Frontal cortex (tissue), 4 donors: ENCODE measurements around the gene AKT1. TPM values are rescaled to one million over a fixed set of nuclear protein-coding genes. Genes with fewer than 3 reads are reported as not detected.

Experiments
- DNase-seq, 2 donors: peaks; one replicate each; pipeline ENCODE4 v3.0.0; 2012; ENCODE audit warnings: low spot score in 2 of 2
- FAIRE-seq: peaks from 2 replicates; lab custom pipeline; 2012; peaks lifted over from hg19 to GRCh38; lab: Jason Lieb, UNC
- total RNA-seq: library from RNA; depleted of rRNA; stranded (reverse); fragments of >200 nt; gene quantifications from one replicate; pipeline ENCODE4 v1.2.3, GENCODE V29; 2014
- donor health status: control.
- donor health status: control.
- donor health status: control.

The AKT1 gene
- total RNA-seq, 1 donor from 2014 or later: 130 TPM

DNA sequence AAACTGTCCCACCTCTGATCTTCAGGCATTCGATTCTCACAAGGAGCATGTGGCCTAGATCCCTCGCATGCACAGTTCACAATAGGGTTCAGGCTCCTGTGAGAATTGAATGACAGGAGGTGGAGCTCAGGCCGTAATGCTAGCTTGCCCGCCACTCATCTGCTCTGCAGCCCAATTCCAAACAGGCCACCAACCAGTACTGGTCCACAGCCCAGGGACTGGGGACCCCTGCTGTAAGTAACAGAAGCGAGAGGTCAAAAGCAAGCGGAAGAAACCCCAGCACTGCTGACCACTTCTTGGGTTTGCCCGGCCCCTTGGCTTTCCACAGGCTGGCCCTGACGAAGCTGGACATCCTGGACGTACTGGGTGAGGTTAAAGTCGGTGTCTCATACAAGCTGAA, 51.1 kb downstream of the AKT1 start:
- no peak for FAIRE-seq
- DNase-seq: no peak

DNA sequence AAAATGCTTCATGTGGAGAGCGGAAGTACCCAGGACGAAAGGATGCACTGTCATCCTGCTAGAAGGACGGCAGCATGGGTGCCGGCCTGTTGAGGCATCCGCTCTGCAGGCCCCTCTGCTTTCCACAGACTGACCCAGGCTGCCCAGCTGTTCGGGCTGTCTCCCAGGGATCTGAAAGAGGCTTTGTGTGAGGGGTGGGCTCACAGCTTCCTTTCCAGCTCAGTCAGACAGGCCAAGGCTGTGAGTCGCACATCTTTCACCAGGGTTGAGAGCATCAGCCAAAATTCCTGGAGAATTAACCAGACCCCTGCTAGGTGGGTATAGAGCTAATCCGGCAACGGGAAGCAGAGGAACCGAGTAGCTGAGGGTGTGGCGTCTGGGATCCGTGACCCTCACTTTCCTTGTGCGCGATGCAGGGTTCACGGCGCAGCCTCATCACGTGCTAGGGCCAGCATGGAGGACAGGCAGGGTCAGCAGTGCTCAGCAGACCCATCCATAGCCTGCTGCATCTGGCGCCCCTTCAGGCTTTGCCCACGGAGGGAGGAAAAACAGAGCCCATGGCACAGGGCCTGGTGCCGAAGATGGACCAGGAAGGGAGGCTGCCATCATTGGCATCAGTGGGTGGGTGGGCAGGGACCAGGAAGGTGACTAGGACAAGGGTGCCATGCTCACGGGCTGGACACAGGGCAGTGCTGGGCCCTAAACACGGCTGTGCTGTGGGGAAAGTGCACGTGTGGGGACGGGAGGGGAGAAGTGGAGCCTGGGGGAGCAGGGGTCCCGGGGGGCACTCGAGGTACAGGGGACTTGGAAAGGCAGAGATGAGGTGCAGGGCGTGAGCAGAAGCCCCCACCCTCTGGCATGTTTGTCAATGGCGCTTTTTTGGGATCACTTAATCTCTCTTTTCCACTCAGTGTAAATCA, 51.8 kb downstream of the AKT1 start:
- FAIRE-seq: no peak

DNA sequence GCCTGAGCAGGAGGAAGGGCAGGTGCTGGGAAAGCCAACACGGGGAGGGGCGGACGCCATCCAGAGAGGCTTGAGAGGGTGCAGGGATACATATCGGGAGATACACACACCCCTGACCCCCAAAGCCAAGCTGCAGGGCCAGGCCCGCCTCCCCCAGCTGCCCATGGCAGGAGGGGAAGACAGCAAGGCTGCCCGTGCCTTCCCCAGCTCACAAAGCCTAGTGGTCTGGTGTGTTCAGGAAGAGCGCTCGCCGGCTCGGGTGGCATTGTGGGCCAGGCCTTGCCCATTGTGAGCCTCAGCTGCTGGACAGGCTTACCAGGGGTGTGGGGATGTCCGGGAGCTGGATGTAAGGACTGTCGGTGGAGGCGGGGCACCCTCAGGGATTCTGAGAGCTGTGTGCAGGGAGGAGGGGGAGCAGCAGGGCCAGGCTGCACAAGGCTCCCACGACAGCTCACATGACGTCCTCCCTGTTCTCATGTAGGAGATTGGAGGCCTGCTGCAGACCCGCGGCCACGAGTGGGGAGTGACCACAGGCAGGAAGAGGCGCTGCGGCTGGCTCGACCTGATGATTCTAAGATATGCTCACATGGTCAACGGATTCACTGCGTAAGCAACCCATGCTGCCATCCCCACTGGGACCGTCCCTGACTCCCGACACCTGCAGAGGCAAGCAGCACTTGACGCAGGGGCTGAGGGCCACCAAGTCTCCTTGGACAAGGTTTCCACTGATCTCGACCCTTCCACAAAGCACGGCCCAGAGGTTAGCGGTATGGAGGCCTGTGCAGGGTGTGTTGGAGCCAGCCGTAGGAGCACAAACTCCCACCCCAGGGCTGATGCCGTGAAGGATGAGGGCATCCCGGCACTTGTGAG, 52.7 kb downstream of the AKT1 start:
- no peak for FAIRE-seq

More for the DNA sequence above, 51.8 kb downstream of the AKT1 start:
- DNase-seq: no peak

DNA sequence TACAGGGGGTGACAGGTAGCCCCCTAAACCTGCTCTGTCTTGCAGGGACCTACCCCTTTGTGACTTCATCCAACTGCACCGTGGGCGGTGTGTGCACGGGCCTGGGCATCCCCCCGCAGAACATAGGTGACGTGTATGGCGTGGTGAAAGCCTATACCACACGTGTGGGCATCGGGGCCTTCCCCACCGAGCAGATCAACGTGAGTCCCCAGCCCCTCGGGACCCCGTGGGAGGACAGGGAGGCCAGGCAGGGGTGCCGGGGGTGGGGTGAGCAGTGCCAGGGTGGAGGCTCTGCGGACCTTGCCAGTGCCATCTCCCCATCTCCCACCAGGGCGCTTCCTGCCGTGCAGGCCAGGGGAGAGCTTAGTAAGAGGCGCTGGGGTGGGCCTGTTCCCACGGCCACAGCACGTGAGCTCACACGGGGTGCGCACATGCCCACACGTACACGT, 53.7 kb downstream of the AKT1 start:
- DNase-seq: no peak
- no peak for FAIRE-seq

More for the DNA sequence above, 52.7 kb downstream of the AKT1 start:
- no peak for DNase-seq

DNA sequence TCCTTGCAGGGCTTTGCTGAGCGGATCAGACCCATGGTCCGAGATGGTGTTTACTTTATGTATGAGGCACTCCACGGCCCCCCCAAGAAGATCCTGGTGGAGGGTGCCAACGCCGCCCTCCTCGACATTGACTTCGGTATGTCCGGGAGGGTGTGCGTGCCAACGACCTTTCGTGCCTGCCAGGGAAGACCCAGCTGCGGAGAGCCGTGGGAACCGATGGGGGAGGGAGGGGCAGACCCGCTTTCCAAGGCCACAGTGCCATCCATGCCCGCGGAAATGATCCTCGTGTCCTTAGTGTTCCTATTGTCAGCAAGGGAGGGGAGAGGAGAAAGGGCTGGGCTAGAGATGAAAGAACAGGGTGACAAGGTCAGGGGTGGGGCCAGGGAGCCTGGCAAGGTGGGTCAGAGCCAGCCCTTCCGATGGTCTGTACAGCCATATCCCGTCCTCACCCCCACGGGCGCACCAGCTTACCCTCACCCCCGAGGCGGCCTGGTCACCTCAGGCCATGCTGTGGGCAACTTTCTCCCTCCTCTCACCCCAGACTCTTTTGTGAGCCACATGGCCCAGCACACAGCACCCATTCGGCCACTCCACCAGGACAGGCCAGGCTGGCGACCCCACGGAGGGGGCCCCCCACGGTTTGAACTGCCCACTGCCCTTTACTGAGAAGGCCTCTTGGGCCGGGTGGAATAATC, 54.3 kb downstream of the AKT1 start:
- DNase-seq (no peak), FAIRE-seq (no peak)

DNA sequence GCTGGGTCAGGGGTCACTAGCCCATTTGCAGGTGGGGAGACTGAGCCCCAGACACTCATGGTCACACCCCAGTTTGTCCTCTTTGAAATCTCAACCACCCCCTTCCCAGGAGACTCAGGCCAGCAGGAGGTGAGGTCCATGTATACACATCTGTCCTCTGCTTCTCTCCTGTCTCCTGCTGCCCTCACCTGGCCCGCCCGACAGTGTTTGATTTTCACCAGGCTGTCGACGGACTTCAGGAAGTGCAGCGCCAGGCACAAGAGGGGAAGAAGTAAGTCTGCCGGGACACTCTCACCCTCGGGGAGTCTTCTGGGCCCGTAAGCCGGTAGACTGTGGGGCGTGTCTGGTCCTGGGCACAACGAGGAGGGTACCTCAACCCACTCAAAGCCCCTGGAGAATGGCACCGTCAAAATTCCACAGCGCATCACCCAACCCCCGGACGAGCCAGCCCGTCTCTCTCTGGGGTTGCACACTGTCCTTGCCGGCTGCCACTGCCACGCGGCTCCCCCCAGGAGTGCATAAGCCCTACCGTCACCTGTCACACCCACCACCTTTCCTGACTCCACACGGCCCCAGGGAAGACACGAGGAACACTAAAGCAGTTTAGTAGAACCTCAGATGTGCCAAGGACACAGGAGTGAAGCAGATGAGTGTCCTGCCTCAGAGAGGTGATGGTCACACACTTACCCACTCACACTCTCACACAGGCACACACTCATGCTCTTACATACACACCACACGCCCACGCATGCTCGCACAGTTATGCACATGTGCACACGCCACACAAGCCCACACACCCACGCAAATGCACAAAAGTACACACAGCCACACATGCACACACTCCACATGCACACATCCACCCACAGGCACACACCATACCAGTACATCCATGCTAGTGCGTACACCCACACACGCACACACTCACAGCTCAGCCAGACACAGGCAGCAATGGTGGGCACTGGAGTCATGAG, 55.7 kb downstream of the AKT1 start:
- DNase-seq (no peak), FAIRE-seq (no peak)

DNA sequence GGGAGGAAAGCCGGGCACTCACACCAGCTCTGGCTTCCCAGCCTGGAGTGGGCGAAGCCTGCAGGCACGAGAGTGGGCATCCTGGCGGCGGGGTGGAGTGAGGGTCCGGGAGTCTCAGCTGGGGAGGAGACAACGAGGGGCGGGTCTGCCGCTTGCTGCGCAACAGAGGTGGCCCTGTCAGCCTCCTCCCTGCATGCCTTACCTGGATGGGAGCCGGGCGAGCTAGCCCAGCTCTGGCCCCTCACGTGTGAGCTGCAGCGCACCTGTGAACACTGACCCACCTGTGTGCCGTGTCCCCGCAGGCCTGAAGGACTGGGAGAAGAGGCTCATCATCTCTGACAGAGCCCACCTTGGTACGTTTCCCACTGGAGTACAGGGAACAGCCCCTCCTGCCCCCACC, 56.5 kb downstream of the AKT1 start:
- no peak for FAIRE-seq
- DNase-seq: no peak

DNA sequence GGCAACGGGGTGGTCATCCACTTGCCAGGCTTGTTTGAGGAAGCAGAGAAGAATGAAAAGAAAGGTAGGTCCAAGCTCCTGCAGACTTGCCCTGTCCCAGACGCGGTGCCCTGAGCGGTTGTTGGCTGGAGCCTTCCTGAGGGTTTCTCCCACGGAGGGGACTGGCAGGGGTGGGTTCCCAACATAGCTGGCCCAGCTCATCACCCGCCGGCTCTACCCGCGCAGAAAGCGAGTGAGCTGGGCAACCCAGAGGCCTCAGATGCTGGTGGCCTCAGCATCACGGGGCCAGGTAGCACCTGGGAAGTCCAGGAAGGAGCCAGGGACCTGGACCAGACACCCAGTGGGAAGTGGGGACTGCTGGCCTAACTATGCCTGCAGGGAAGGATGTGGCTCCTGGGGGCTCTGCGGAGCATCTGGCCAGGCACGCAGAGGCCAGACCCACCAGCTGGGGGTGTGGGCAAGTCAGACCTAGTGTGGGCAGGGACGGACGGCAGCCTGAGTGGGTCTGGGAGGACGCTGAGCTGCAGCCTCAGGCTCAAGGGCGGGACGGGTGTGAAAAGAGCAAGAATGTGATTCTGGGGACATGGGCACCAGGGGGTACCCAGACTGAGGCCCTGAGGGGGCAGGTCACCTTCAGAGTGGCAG, 57.1 kb downstream of the AKT1 start:
- DNase-seq (no peak), FAIRE-seq (no peak)

DNA sequence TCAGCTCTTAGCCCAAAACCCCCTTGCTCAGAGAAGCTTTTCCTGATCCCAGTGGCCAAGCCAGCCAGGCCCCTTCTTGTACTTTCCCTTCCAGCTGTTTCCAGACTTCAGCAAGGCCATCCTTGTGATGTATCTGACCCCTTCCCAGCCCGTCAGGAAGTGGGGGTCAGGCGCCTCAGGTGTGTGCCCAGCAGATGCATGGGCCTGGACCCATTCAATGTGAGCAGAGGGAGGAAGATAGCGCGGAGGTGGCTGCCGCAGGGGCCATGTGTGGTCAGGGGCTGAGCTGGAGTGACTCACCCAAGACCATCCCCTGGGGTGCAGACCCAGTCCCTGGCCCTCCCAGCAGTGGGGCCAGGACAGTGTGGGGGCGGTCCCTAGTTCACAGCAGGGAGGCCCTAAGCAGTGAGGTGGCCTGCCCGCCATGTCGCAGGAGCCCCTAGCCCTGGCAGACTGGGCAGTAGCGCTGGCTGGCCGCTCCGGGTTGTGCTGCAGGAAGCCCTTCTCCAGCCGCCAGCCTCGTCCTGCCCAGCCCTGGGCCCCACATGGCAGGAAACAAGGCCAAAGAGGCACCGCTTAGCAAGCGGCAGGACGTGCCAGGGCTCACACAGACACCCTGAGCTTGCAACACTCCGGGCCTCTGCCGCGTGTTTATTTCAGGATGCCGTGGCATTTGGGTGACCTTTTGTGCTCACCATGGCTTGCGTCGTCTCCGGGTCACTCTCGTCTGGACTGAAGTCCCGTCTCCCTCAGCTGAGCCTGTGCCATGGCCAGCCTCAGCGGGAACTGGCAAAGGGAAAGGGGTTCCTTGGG, 59.5 kb downstream of the AKT1 start:
- FAIRE-seq (no peak), DNase-seq (peak; percentile 75 to 84)

DNA sequence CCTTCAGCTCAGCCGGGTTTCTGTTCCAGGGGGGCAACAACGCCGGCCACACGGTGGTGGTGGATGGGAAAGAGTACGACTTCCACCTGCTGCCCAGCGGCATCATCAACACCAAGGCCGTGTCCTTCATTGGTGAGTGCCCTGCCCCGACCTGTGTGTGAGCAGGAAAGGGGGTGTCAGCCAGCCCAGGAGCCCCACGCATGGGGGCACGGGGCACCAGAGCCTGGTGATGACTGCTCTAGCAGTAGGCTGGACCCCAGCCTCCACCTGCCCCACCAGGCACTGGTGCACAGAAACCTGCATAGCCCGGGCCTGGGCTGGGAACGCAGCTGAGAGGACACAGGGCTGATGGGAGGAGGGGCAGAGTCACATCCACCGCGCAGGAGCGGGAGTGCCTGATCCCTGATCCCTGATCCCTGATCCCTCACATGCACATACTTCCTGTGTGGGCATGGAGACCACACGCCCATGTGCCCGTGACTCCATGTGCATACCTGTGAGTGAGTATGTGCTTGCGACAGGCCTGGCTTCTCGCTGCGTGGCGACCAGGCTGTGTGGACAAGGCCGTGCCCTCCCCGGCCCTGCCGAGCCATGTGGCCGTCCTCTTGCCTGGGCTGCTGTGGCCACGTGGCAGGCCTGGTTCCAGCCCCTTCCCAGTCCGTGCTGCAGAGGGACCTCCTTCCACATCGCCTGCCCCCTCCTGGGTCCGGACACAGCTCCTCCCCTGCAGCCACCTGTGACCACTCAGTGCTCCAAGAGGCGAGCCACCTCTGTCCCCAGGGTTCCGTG, 60.4 kb downstream of the AKT1 start:
- DNase-seq (no peak), FAIRE-seq (no peak)

DNA sequence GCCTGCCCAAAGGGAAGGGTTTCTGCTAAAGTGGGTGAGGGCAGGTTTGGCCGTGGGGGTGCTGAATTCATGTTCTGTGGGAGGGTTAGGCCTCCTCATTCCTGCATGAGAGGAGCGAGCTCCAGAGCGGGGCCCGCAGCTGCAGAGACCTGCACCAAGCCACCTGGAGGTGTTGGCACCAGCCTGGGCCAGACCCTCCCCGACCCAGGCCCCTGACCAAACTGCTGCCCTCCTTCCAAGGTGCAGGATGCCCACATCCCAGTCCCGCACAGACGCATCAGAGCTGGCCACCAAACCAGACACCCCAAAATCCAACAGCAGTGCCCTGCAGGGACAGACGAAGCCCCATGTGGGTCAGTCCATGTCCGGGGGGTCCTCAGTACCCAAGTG, 61.0 kb downstream of the AKT1 start:
- DNase-seq (no peak), FAIRE-seq (no peak)

DNA sequence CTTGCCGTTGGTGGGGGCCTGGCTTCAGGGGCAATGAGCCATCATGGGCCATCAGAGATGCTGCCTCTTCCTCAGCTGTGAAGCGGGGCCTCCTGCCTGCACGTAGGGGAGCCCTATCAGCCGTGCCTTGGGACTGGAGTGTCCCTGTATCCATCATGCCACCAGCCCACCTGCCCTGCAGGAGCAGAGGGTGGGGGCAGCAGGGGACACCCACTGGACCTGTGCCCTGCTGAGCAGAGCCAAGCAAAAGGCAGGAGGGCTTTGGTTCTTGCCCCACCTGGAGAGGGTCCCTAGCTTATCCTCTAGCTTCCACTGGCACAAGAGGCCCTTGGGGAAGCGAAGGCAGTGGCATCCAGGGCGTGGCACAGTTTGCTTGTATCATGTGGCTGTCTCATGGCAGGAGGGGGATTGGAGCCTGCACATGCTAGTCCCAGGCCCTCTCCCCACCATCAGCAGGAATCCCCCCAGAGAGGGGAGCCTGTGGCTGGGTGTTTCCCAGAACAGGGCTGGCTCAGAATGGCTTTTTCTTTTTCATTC, 61.4 kb downstream of the AKT1 start:
- FAIRE-seq: no peak
- no peak for DNase-seq

DNA sequence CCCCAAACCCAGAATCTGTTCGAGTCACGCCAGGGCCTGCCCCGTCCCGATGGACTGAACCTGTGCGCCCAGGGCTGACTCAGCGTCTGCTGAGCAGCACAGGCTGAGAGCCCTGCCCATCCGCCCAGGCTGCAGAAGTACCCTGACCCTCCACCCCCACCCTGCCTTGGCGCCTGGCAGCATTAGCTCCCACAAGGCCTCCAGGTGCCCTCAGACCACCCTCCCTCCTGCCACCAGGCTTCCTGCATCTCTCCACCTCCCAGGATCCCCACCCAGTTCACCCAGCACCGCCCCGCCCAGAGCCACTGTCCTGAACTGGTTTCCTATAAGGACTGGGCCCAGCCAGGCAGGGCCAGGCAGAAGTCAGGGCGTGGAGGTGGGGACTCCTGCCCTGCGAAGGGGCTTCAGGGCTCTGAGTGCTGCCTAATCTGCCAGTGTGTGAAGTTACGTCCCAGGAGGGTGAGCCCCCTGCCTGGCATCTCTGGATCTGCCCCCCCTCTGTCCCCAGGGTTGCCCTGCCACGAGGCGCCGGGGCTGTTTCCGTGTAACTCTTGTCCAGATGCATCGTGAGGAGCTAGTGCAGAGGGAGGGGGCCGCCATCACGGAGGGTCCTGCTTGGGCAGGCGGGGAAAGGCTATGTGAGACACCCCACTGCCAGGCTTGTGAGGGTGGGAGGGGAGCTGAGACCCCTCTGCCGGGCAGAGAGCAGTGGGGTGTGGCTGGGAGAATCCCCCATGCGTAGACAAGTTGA, 62.4 kb downstream of the AKT1 start:
- DNase-seq: no peak

DNA sequence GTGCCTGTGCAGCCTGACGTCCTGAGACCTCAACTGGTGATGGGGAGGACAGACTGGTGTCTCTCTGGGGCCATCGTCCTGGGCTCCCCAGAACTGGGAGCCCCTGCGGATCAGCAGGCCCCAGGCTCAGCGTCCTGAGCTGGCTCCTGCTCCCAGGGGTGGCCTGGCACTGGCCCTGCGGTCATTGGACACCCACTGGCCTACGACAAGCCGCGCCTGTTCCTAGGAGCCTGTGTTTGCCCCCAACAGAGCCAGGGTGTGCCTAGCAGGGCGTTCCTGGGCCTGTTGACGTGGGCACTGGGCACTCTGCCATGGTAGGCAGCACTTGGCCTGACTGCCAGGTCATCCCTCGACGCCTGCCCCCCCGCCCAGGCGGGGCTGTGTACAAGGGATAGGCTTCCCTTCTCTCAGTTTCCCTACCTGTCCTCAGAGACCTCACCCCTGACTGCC, 63.2 kb downstream of the AKT1 start:
- FAIRE-seq: no peak
- no peak for DNase-seq

More for the DNA sequence above, 62.4 kb downstream of the AKT1 start:
- no peak for FAIRE-seq

DNA sequence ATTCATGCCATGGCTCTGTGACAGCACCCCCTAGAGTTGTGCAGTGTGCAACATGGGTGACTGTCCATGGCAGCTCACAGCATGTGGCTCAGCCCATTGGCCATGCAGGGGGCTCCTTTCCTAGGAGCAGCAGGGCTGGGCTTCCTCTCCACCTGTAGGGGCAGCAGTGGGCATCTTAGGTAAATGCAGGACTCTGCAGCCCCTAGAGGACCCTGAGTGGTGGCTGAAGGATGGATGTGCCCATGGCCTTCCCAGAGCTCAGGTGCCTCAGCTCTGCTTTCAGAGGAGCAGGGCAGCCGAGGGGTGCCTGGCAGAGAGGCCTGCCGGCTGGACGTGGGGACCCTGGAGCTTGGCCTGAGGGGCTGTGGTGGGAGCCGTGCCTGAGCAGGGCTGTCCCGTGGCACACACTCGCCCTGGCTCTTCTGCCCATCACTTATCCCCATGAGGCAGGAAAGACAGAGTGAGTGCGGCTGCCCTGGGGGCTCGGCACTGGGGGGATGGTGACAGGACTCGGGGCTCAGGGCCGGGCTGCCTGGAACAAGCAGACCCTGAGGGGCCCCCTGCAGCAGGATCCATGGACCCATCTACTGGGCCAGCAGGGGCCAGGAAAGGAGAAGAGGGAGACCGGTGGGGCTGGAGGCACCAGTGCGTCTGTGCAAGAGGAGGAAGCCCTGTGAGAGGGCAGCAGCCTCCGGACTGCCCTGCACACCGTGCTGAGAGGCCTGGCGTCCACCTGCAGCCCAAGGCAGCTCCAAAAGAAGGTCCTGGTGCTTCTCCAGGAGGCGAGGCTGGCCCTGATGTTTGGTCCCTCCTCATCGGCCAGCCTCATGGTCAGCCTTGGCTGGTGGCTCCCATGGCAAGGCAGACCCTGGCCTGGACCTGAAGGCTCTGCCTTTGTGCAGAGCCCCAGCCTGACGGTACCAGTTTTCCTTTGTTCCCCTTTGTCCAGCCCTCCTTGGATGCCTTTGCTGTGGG, 63.9 kb downstream of the AKT1 start:
- no peak for FAIRE-seq
- DNase-seq: no peak
